SK-N-SH (cell line): Measurements from ENCODE around the gene IRF9.

Experiments
- CHD2 ChIP-seq: fragments of 150-350 bp; IDR thresholded peaks from 2 replicates; pipeline ENCODE4 v1.6.1; 2018; ENCODE audit warnings: low read length; ENCODE audit not compliant: partially characterized antibody
- CTCF ChIP-seq: fragments of 200-600 bp; sonication (generic); IDR thresholded peaks from 2 replicates; pipeline ENCODE4 v1.6.1; 2017; ENCODE audit warnings: antibody characterized with exemption, mild to moderate bottlenecking, moderate library complexity
- JUND ChIP-seq: IDR thresholded peaks from 2 replicates; pipeline ENCODE4 v1.4.0; 2012
- MAX ChIP-seq: IDR thresholded peaks from 2 replicates; pipeline ENCODE4 v1.4.0; 2012; ENCODE audit warnings: low read depth
- MXI1 ChIP-seq: IDR thresholded peaks from 2 replicates; pipeline ENCODE4 v1.6.1; 2012; ENCODE audit warnings: mild to moderate bottlenecking, low read depth, low read length, improper control_type of control experiment
- RAD21 ChIP-seq: IDR thresholded peaks from 2 replicates; pipeline ENCODE4 v1.6.1; 2012; ENCODE audit warnings: mild to moderate bottlenecking, low read length
- RCOR1 ChIP-seq: fragments of 150-350 bp; IDR thresholded peaks from 2 replicates; pipeline ENCODE4 v1.6.1; 2017; ENCODE audit warnings: antibody characterized with exemption, low read length
- REST ChIP-seq: IDR thresholded peaks from 2 replicates; pipeline ENCODE4 v1.6.1; 2012; ENCODE audit warnings: mild to moderate bottlenecking, low read depth, low read length, moderate library complexity
- TAF1 ChIP-seq: IDR thresholded peaks from 2 replicates; pipeline ENCODE4 v1.6.1; 2012; ENCODE audit warnings: low read depth, mild to moderate bottlenecking, low read length, moderate library complexity, borderline replicate concordance
- TCF12 ChIP-seq: IDR thresholded peaks from 2 replicates; pipeline ENCODE4 v1.4.0; 2012

GRCh38 chr14:24165785-24166184 lies 4.7 kb downstream of the IRF9 start:
- no peak for TF ChIP-seq MAX
- no peak for TF ChIP-seq CTCF
- no peak for TF ChIP-seq JUND
- TF ChIP-seq RCOR1: no peak
- TF ChIP-seq CHD2: no peak
- no peak for TF ChIP-seq TAF1
- no peak for TF ChIP-seq REST
- TF ChIP-seq MXI1: no peak
- TF ChIP-seq RAD21: no peak
- no peak for TF ChIP-seq TCF12
